Ovary (tissue), 3 donors: ENCODE measurements around the gene MFGE8.

Experiments
- CTCF ChIP-seq, 3 donors: fragments of 450-650 bp in 2 of 3; fragments of 200-600 bp in 1 of 3; IDR thresholded peaks; one replicate each; pipeline versions ENCODE4 v1.5.1 to v1.8.0; 2016 to 2022; ENCODE audit warnings: antibody characterized with exemption in 3 of 3, mild to moderate bottlenecking in 1 of 3
- EP300 ChIP-seq: sonication (generic); formaldehyde crosslinking; IDR thresholded peaks from one replicate; pipeline ENCODE4 v1.6.1; 2017; ENCODE audit warnings: antibody characterized with exemption
- POLR2A ChIP-seq: fragments of 450-650 bp; IDR thresholded peaks from one replicate; pipeline ENCODE4 v1.6.1; 2017; ENCODE audit warnings: antibody characterized with exemption, mild to moderate bottlenecking, moderate library complexity
- donor health status: DM: no; HTN: no; CAD: no.

- no peak for TF ChIP-seq CTCF (IDR thresholded peaks at IDR 0.05)
- no peak for TF ChIP-seq POLR2A
- TF ChIP-seq EP300 = no peak
These were observed 36.7 kb upstream of the MFGE8 start for GRCh38 chr15:88949734-88950400.
